ENCODE results near the gene TCF4.

Gene TCF4

GRCh38 chr18:55289048-55289447 is 298.9 kb downstream of the TCF4 start:
- ChIA-PET CTCF (interaction anchor here (0.6 to 1.5 kb wide), 3 partner anchors 14 to 54 kb away, joined by 3 to 4 read pairs (median 3); no protein-coding TSS in a partner anchor), POLR2A (no interaction called here)
- H3K36me3 ChIP-seq (ENCODE audit: control insufficient read depth in 2 of 2, insufficient read depth in 1 of 2, low read length in 2 of 2), result no peaks in the 10 kb centered on the region; a peak in 1 of 3 replicates
- H3K4me3 ChIP-seq (ENCODE audit: low read depth, low read length), result no peak overlapping the region
- TF ChIP-seq REST (tag by site-specific recombination; IDR thresholded peaks at IDR 0.05), result no peak
- no peak for TF ChIP-seq ZNF404 (tag by site-specific recombination; IDR thresholded peaks at IDR 0.05)
- no peak for TF ChIP-seq ZSCAN18 (tag by site-specific recombination; IDR thresholded peaks at IDR 0.05)
- no peak for TF ChIP-seq BCL11A (tag by site-specific recombination; IDR thresholded peaks at IDR 0.05; ENCODE audit: low read depth)
- no peak for TF ChIP-seq ZNF76 (tag by site-specific recombination; IDR thresholded peaks at IDR 0.05; ENCODE audit: borderline replicate concordance, low read depth)
- peaks cover 2% of the 10 kb centered on the region; the same call in 1 of the 2 replicates for H3K4me1 ChIP-seq (ENCODE audit: control insufficient read depth, insufficient read depth, low read length)
- no peaks in the 10 kb centered on the region for H3K9me3 ChIP-seq (ENCODE audit: control insufficient read depth, insufficient read depth, low read depth, low read length)
- no peak overlapping the region for H3K27ac ChIP-seq (ENCODE audit: extremely low read depth, low read depth, low read length)

- Histone ChIP-seq H3K4me1 (ENCODE audit: control insufficient read depth, insufficient read depth, low read length) (peaks cover 2% of the 10 kb centered on the region; the same call in 1 of the 2 replicates), H3K4me3 (ENCODE audit: low read depth, low read length) (no peak overlapping the region), H3K36me3 (ENCODE audit: control insufficient read depth in 2 of 2, insufficient read depth in 1 of 2, low read length in 2 of 2) (no peaks in the 10 kb centered on the region; a peak in 1 of 3 replicates), H3K9me3 (ENCODE audit: control insufficient read depth, insufficient read depth, low read depth, low read length) (no peaks in the 10 kb centered on the region), H3K27ac (ENCODE audit: extremely low read depth, low read depth, low read length) (no peak overlapping the region)
- POLR2A ChIA-PET, result interaction anchor here (0.5 kb wide), 1 partner anchor 195 kb away, joined by 6 read pairs; no protein-coding TSS in a partner anchor
- TF ChIP-seq SP7 (tag by site-specific recombination; IDR thresholded peaks at IDR 0.05) (no peak), ZNF350 (tag by site-specific recombination; IDR thresholded peaks at IDR 0.05) (no peak), ZNF561 (tag by site-specific recombination; IDR thresholded peaks at IDR 0.05; ENCODE audit: borderline replicate concordance) (no peak), SCRT1 (tag by site-specific recombination; IDR thresholded peaks at IDR 0.05; ENCODE audit: borderline replicate concordance) (no peak), ZNF292 (tag by site-specific recombination; IDR thresholded peaks at IDR 0.05; ENCODE audit: borderline replicate concordance, low read depth) (no peak), ATF2 (tag by site-specific recombination; IDR thresholded peaks at IDR 0.05; ENCODE audit: low read depth) (peak; percentile 47; the same call in 1 of the 2 replicates), KLF10 (tag by site-specific recombination; IDR thresholded peaks at IDR 0.05) (no peak), ZNF768 (tag by site-specific recombination; IDR thresholded peaks at IDR 0.05) (peak; percentile 75; the same call in 1 of the 2 replicates), ZBTB21 (tag by site-specific recombination; IDR thresholded peaks at IDR 0.05) (peak; percentile 18; the same call in 1 of the 2 replicates), ZNF629 (tag by site-specific recombination; IDR thresholded peaks at IDR 0.05) (peak; percentile 61), ZNF560 (tag by site-specific recombination; IDR thresholded peaks at IDR 0.05; ENCODE audit: borderline replicate concordance) (no peak), ZNF24 (tag by site-specific recombination; IDR thresholded peaks at IDR 0.05) (no peak)
- CTCF ChIA-PET, result interaction anchor here (0.5 to 1.5 kb wide), 5 partner anchors 13 to 97 kb away, joined by 3 to 4 read pairs (median 3); no protein-coding TSS in a partner anchor
These were observed 299.8 kb downstream of the TCF4 start for GRCh38 chr18:55287935-55288868.
